MCF 10A (cell line): ENCODE results near the gene DYRK1A. TPM values are rescaled to one million over a fixed set of nuclear protein-coding genes. Genes with fewer than 3 reads are reported as not detected.

ENCODE experiments used
- BruUV-seq: library from RNA; stranded (reverse); fragments of 400-500 nt; replicated peaks from 2 replicates; lab custom pipeline; 2021; lab: Mats Ljungman, UMichigan
- CTCF ChIA-PET: fragments of 300-600 bp; sonication (Branson Sonifier 250); formaldehyde crosslinking; extraction: SDS; loops from one replicate; lab custom pipeline; 2021; ENCODE audit warnings: antibody characterized with exemption, inconsistent platforms; lab: Yijun Ruan, JAX
- POLR2A ChIA-PET: fragments of 300-600, 350-650 bp; sonication (Branson Sonifier 250); formaldehyde crosslinking; extraction: SDS; loops from one replicate; lab custom pipeline; 2020; ENCODE audit warnings: antibody characterized with exemption, inconsistent platforms; lab: Yijun Ruan, JAX
- DNase-seq: peaks from one replicate; pipeline ENCODE4 v3.0.0-alpha.2; 2018; ENCODE audit not compliant: unreplicated experiment
- H3K27ac Mint-ChIP-seq: one replicate; pipeline ENCODE4 v1.8.0; 2022; ENCODE audit warnings: mild to moderate bottlenecking, low read depth, mixed read lengths; ENCODE audit not compliant: unreplicated experiment
- H3K27me3 Mint-ChIP-seq: one replicate; pipeline ENCODE4 v1.8.0; 2022; ENCODE audit warnings: mixed read lengths; ENCODE audit not compliant: insufficient read depth, unreplicated experiment
- H3K36me3 Mint-ChIP-seq: one replicate; pipeline ENCODE4 v1.8.0; 2022; ENCODE audit warnings: mild to moderate bottlenecking, moderate library complexity, mixed read lengths; ENCODE audit not compliant: insufficient read depth, unreplicated experiment
- H3K4me1 Mint-ChIP-seq: one replicate; pipeline ENCODE4 v1.8.0; 2022; ENCODE audit warnings: mixed read lengths; ENCODE audit not compliant: insufficient read depth, unreplicated experiment
- H3K4me3 Mint-ChIP-seq: one replicate; pipeline ENCODE4 v1.8.0; 2022; ENCODE audit warnings: mild to moderate bottlenecking, moderate library complexity, mixed read lengths; ENCODE audit not compliant: unreplicated experiment
- H3K9me3 Mint-ChIP-seq: one replicate; pipeline ENCODE4 v1.8.0; 2022; ENCODE audit warnings: mixed read lengths; ENCODE audit not compliant: unreplicated experiment
- CTCF ChIP-seq: fragments of 200-600 bp; IDR thresholded peaks from one replicate; pipeline ENCODE4 v1.8.0; 2022; ENCODE audit warnings: antibody characterized with exemption, mild to moderate bottlenecking; ENCODE audit not compliant: unreplicated experiment
- intact Hi-C: fragments of 100-400 bp; cut with micrococcal nuclease; formaldehyde crosslinking; loops from 2 replicates; pipeline ENCODE4 v1.14.1; 2022
- total RNA-seq: library from RNA; stranded (reverse); gene quantifications from 2 replicates; pipeline ENCODE4 v1.2.3, GENCODE V29; 2022

DYRK1A gene
- total RNA-seq, 1 experiment from 2014 or later: 58.6 TPM

DNA sequence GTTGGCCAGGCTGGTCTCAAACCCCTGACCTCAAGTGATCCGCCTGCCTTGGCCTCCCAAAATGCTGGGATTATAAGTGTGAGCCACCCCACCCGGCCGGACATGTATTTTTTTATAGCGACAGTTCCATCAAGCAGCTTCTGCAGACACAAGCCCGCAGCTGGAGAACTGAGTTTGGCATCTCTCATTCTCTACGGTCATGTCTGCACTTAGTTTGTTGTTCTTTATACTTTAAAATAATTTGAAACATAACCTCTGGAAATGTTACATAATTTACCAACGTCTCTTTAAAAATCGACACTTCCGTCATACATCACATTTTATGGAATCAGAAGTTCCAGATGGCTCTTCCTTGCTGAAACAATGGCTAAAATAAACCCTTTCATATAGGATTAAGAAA is 183.6 kb downstream of the DYRK1A start:
- Mint-ChIP-seq H3K9me3 (no peaks in the 10 kb centered on the region), H3K4me3 (no peak overlapping the region), H3K27ac (no peak overlapping the region), H3K27me3 (no peaks in the 10 kb centered on the region), H3K36me3 (no peaks in the 10 kb centered on the region), H3K4me1 (peaks cover 7% of the 10 kb centered on the region)
- BruUV-seq: no TSS peak
- TF ChIP-seq CTCF: no peak
- CTCF ChIA-PET: interaction anchor here (1.0 kb wide), 1 partner anchor 15 kb away, joined by 3 read pairs; no protein-coding TSS in a partner anchor
- POLR2A ChIA-PET: interaction anchor here (0.6 to 1.2 kb wide), 3 partner anchors 13 to 329 kb away, joined by 3 to 4 read pairs (median 3); no protein-coding TSS in a partner anchor
- DNase-seq: no peak
- intact Hi-C loops: no loop called here

- no peak overlapping the region for H3K27ac Mint-ChIP-seq
- ChIA-PET POLR2A (interaction anchor here (0.6 to 1.2 kb wide), 3 partner anchors 12 to 328 kb away, joined by 3 to 4 read pairs (median 3); no protein-coding TSS in a partner anchor), CTCF (interaction anchor here (0.6 to 1.0 kb wide), 2 partner anchors 14 to 161 kb away, joined by 3 read pairs; no protein-coding TSS in a partner anchor)
- H3K27me3 Mint-ChIP-seq: no peaks in the 10 kb centered on the region
- DNase-seq: no peak
- no TSS peak for BruUV-seq
- no peaks in the 10 kb centered on the region for H3K9me3 Mint-ChIP-seq
- H3K36me3 Mint-ChIP-seq: no peaks in the 10 kb centered on the region
- intact Hi-C loops: no loop called here
- peaks cover 7% of the 10 kb centered on the region for H3K4me1 Mint-ChIP-seq
- no peak for TF ChIP-seq CTCF
- no peak overlapping the region for H3K4me3 Mint-ChIP-seq
Measured at GRCh38 chr21:37550618-37551330, 184.2 kb downstream of the DYRK1A start.

GRCh38 chr21:37551331-37551992 is 184.9 kb downstream of the DYRK1A start:
- intact Hi-C loops: no loop called here
- TF ChIP-seq CTCF: no peak
- CTCF ChIA-PET: interaction anchor here (0.6 to 1.0 kb wide), 2 partner anchors 13 to 160 kb away, joined by 3 read pairs; no protein-coding TSS in a partner anchor
- no peaks in the 10 kb centered on the region for H3K27me3 Mint-ChIP-seq
- H3K27ac Mint-ChIP-seq: no peak overlapping the region
- H3K4me3 Mint-ChIP-seq: no peak overlapping the region
- DNase-seq: no peak
- POLR2A ChIA-PET: interaction anchor here (1.2 kb wide), 1 partner anchor 17 kb away, joined by 3 read pairs; no protein-coding TSS in a partner anchor
- H3K9me3 Mint-ChIP-seq: no peaks in the 10 kb centered on the region
- peaks cover 7% of the 10 kb centered on the region for H3K4me1 Mint-ChIP-seq
- no peaks in the 10 kb centered on the region for H3K36me3 Mint-ChIP-seq
- BruUV-seq: no TSS peak

- no peak overlapping the region for H3K27ac Mint-ChIP-seq
- no peak overlapping the region for H3K4me3 Mint-ChIP-seq
- POLR2A ChIA-PET: no interaction called here
- no TSS peak for BruUV-seq
- no peaks in the 10 kb centered on the region for H3K27me3 Mint-ChIP-seq
- no peak for TF ChIP-seq CTCF
- no peaks in the 10 kb centered on the region for H3K36me3 Mint-ChIP-seq
- no peak for DNase-seq
- CTCF ChIA-PET: no interaction called here
- H3K9me3 Mint-ChIP-seq: no peaks in the 10 kb centered on the region
- intact Hi-C loops: no loop called here
- H3K4me1 Mint-ChIP-seq: peaks cover 6% of the 10 kb centered on the region
Measured at GRCh38 chr21:37551993-37552355, 185.4 kb downstream of the DYRK1A start.
